Activated CD4-positive, CD25-positive, alpha-beta regulatory T cell treated with anti-CD3 and anti-CD28 coated beads, Interleukin-2, amount 50 U/mL, for 24 hours (primary cell): ENCODE measurements around the gene S100A16.
"Not testable (repeated sequence)": the region's sequence is repeated elsewhere in the genome, so short reads cannot be mapped to it uniquely, and the experiment has no call there.

Experiments used
- ATAC-seq, 2 donors: fragments of 150-1000 bp; cut with Tn5 transposase; one replicate each; pipeline ENCODE4 v1.10.0; 2021; ENCODE audit warnings: mild to moderate bottlenecking in 1 of 2, moderate library complexity in 1 of 2

S100A16 gene

GRCh38 chr1:153583976-153584375 is 29.0 kb downstream of the S100A16 start:
- no peak for ATAC-seq

- ATAC-seq = not testable (repeated sequence)
Measured at GRCh38 chr1:153583514-153583913, 29.4 kb downstream of the S100A16 start.

GRCh38 chr1:153582836-153583235 is 30.1 kb downstream of the S100A16 start:
- ATAC-seq = not testable (repeated sequence)

GRCh38 chr1:153578936-153579335 is 34.0 kb downstream of the S100A16 start:
- no peak for ATAC-seq

GRCh38 chr1:153578490-153578889 is 34.4 kb downstream of the S100A16 start:
- no peak for ATAC-seq

GRCh38 chr1:153577624-153578051 is 35.3 kb downstream of the S100A16 start:
- ATAC-seq = no peak

GRCh38 chr1:153577138-153577537 is 35.8 kb downstream of the S100A16 start:
- no peak for ATAC-seq

GRCh38 chr1:153575497-153575896 is 37.4 kb downstream of the S100A16 start:
- ATAC-seq = not testable (repeated sequence)

GRCh38 chr1:153575081-153575491 is 37.9 kb downstream of the S100A16 start:
- not testable (repeated sequence) for ATAC-seq

GRCh38 chr1:153573351-153573750 is 39.6 kb downstream of the S100A16 start:
- no peak for ATAC-seq

GRCh38 chr1:153572569-153573015 is 40.3 kb downstream of the S100A16 start:
- ATAC-seq = peak; percentile 88 to 89

GRCh38 chr1:153571706-153572105 is 41.2 kb downstream of the S100A16 start:
- ATAC-seq = no peak

- ATAC-seq = no peak
Measured at GRCh38 chr1:153570874-153571273, 42.1 kb downstream of the S100A16 start.

GRCh38 chr1:153569465-153569864 is 43.5 kb downstream of the S100A16 start:
- ATAC-seq = no peak

GRCh38 chr1:153568367-153569099 is 44.4 kb downstream of the S100A16 start:
- ATAC-seq = peak in 1 of 2 donors; percentile 6

- ATAC-seq = peak in 1 of 2 donors; percentile 36
Measured at GRCh38 chr1:153567621-153568366, 45.1 kb downstream of the S100A16 start.

- peak; percentile 85 to 86 for ATAC-seq
Measured at GRCh38 chr1:153566414-153567371, 46.2 kb downstream of the S100A16 start.

GRCh38 chr1:153565529-153566374 is 47.2 kb downstream of the S100A16 start, which contains the start of gene S100A2:
Gene S100A2, minus strand, starts transcription at chr1:153565844. Its CDS starts 1,967 bp downstream, at chr1:153563877.
- ATAC-seq = peak; percentile 84

GRCh38 chr1:153563991-153564390 is 48.9 kb downstream of the S100A16 start:
- ATAC-seq = no peak

GRCh38 chr1:153563483-153563901 is 49.4 kb downstream of the S100A16 start:
- ATAC-seq = no peak

GRCh38 chr1:153562021-153562420 is 50.9 kb downstream of the S100A16 start:
- ATAC-seq = not testable (repeated sequence)
